ENCODE data around the gene GATB. TPM values are rescaled to one million over a fixed set of nuclear protein-coding genes. Genes with fewer than 3 reads are reported as not detected.

Gene GATB
- polyA plus RNA-seq, 1 donor (not counting 4 experiments of a cell fraction or from before 2014, with no cell fraction given) = 31.0 TPM

- Histone ChIP-seq H3K9ac (ENCODE audit: control insufficient read depth, extremely low read depth, insufficient read depth, low read length) (no peak overlapping the region), H2AFZ (ENCODE audit: control insufficient read depth, low read length) (no peak overlapping the region), H3K27me3 (ENCODE audit: control insufficient read depth, extremely low read depth, insufficient read depth, low read length) (no peaks in the 10 kb centered on the region), H3K79me2 (ENCODE audit: control insufficient read depth, insufficient read depth, low read length) (no peaks in the 10 kb centered on the region), H3K36me3 (ENCODE audit: control insufficient read depth in 2 of 2, extremely low read depth in 1 of 2, insufficient read depth in 2 of 2, low read length in 2 of 2) (no peaks in the 10 kb centered on the region), H4K20me1 (ENCODE audit: control insufficient read depth, extremely low read depth, insufficient read depth, low read length) (no peaks in the 10 kb centered on the region), H3K9me1 (ENCODE audit: control insufficient read depth, extremely low read depth, insufficient read depth, low read length) (no peaks in the 10 kb centered on the region), H3K9me3 (ENCODE audit: control insufficient read depth, low read depth, low read length) (no peaks in the 10 kb centered on the region), H3K4me1 (ENCODE audit: control insufficient read depth, extremely low read depth, insufficient read depth, low read length) (peaks cover 14% of the 10 kb centered on the region), H3K4me2 (ENCODE audit: control insufficient read depth, extremely low read depth, insufficient read depth, low read depth, low read length) (no peak overlapping the region), H3K27ac (ENCODE audit: control insufficient read depth, insufficient read depth, low read length) (no peak overlapping the region), H3K4me3 (ENCODE audit: control insufficient read depth in 2 of 3, extremely low read depth in 1 of 3, insufficient read depth in 2 of 3, low read depth in 1 of 3, low read length in 3 of 3) (no peak overlapping the region)
- TF ChIP-seq CTCF (optimal IDR thresholded peaks at IDR 0.05 in 1 of 3, IDR thresholded peaks at IDR 0.05 in 1 of 3, conservative IDR thresholded peaks at IDR 0.05 in 1 of 3; ENCODE audit: extremely low read depth in 1 of 3, insufficient read depth in 2 of 3, low read length in 3 of 3) (no peak), EZH2 (IDR thresholded peaks at IDR 0.05; ENCODE audit: low read length) (no peak)
- DNase-seq (ENCODE audit: low read depth, low spot score) = no peak
- no peak for FAIRE-seq
- dilution Hi-C loops (cut with MboI; ENCODE audit: extremely low pct_ligation_motif_present, low sequenced_read_pairs) = no loop called here
Observed at GRCh38 chr4:151694961-151695720, 65.7 kb downstream of the GATB start.

- H3K4me2 ChIP-seq (ENCODE audit: control insufficient read depth, extremely low read depth, insufficient read depth, low read depth, low read length) = no peak overlapping the region
- dilution Hi-C loops (cut with MboI; ENCODE audit: extremely low pct_ligation_motif_present, low sequenced_read_pairs) = no loop called here
- H3K9ac ChIP-seq (ENCODE audit: control insufficient read depth, extremely low read depth, insufficient read depth, low read length) = no peak overlapping the region
- no peak overlapping the region for H3K27ac ChIP-seq (ENCODE audit: control insufficient read depth, insufficient read depth, low read length)
- H3K9me1 ChIP-seq (ENCODE audit: control insufficient read depth, extremely low read depth, insufficient read depth, low read length) = no peaks in the 10 kb centered on the region
- no peaks in the 10 kb centered on the region for H4K20me1 ChIP-seq (ENCODE audit: control insufficient read depth, extremely low read depth, insufficient read depth, low read length)
- H3K9me3 ChIP-seq (ENCODE audit: control insufficient read depth, low read depth, low read length) = no peaks in the 10 kb centered on the region
- peaks cover 33% of the 10 kb centered on the region for H3K4me1 ChIP-seq (ENCODE audit: control insufficient read depth, extremely low read depth, insufficient read depth, low read length)
- DNase-seq (ENCODE audit: low read depth, low spot score) = no peak
- H2AFZ ChIP-seq (ENCODE audit: control insufficient read depth, low read length) = no peak overlapping the region
- no peaks in the 10 kb centered on the region for H3K79me2 ChIP-seq (ENCODE audit: control insufficient read depth, insufficient read depth, low read length)
- H3K36me3 ChIP-seq (ENCODE audit: control insufficient read depth in 2 of 2, extremely low read depth in 1 of 2, insufficient read depth in 2 of 2, low read length in 2 of 2) = no peaks in the 10 kb centered on the region
- no peak overlapping the region for H3K4me3 ChIP-seq (ENCODE audit: control insufficient read depth in 2 of 3, extremely low read depth in 1 of 3, insufficient read depth in 2 of 3, low read depth in 1 of 3, low read length in 3 of 3)
- H3K27me3 ChIP-seq (ENCODE audit: control insufficient read depth, extremely low read depth, insufficient read depth, low read length) = no peaks in the 10 kb centered on the region
- no peak for TF ChIP-seq EZH2 (IDR thresholded peaks at IDR 0.05; ENCODE audit: low read length)
- no peak for TF ChIP-seq CTCF (optimal IDR thresholded peaks at IDR 0.05 in 1 of 3, IDR thresholded peaks at IDR 0.05 in 1 of 3, conservative IDR thresholded peaks at IDR 0.05 in 1 of 3; ENCODE audit: extremely low read depth in 1 of 3, insufficient read depth in 2 of 3, low read length in 3 of 3)
- no peak for FAIRE-seq
Observed at GRCh38 chr4:151692821-151693673, 67.8 kb downstream of the GATB start.

All from keratinocyte (primary cell).